ENCODE data around the gene ATP4B.

The ATP4B gene

DNA sequence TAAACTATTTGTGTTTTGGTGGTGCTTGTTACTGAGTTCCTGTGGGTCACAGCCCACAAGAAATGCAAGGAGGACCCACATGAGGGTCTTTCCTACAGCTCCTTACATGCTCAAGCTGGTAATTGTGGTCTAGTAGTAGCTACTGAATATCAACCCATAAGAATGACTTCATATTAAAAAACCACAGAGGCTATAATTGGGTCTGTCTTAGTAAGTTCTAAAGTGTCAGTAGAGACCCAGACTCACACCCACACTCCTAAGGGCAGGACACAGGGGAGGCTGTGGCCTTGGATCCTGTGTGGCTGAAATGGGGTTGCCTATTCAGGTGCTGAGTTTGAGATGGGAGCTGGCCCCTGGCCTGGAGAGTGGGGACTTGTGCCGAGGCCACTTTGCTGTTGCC is 53.8 kb downstream of the ATP4B start:
- no peak for DNase-seq (ENCODE audit: low read depth)
- no peak overlapping the region for H3K4me3 ChIP-seq (ENCODE audit: low read depth, low read length)
- no peak for TF ChIP-seq CTCF (IDR thresholded peaks at IDR 0.05; ENCODE audit: low read depth, low read length, missing control alignments)
- in situ Hi-C loops (cut with HindIII; ENCODE audit: low sequenced_read_pairs) = no loop called here

DNA sequence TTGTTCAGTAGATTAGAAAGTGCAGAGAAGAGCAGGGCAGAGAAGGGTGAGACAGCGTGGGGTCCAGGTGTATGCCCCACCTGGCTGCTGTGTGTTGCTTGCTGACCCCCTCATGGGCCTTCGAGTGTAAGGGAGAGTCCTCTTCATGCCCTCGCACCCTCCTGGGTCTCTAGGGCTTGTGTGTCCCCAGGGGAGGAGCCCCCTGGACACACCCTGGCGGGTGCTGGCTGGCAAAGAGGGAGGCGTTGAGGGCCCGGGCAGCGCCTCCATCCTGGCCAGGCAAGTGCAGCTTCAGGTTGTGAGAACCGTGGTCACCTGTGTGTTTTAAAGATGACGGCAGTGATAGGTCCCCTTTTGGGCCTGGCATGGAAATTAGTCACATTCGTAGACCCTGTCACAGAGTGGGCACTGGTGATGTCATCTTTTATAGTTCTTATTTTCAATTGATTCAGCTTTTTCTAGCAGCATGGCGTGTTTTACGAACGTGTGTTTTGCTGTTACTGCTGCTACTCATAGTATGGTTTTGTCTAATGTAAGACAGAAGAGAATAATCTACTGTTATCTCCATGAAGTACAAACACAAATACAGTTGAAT is 54.8 kb downstream of the ATP4B start:
- in situ Hi-C loops (cut with HindIII; ENCODE audit: low sequenced_read_pairs) = no loop called here
- no peak for TF ChIP-seq CTCF (IDR thresholded peaks at IDR 0.05; ENCODE audit: low read depth, low read length, missing control alignments)
- no peak for DNase-seq (ENCODE audit: low read depth)
- no peak overlapping the region for H3K4me3 ChIP-seq (ENCODE audit: low read depth, low read length)

DNA sequence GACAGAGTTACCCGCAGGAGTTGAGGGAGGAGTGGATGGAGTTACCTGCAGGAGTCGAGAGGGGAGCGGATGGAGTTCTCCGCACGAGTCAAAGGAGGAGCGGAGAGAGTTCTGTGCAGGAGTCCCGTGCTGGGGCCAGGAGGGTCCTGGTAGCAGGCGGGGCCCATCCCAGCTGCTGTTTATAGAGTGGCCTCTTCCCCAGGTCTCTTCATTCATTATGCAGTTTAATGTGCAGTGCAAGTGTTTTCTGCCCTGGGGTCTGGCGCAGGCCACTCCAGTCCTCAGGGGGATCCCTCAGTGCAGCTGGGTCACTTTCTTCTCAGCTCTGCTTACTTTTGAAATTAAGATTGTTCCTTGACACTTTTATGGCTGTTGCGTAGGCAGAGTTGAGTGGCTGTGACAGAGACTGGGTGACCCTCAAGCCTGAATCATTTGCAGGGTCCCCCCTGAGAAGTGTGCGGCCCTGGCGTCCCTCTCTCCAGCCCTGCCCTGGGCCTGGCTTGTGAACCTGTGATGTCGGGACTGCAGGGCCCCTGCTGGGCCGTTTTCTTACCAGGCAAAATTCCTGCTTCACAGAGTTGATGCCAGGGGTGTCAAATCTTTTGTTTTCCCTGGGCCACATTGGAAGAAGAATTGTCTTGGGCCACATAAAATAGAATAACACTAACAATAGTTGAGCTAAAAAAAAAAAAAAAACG is 55.6 kb downstream of the ATP4B start:
- in situ Hi-C loops (cut with HindIII; ENCODE audit: low sequenced_read_pairs) = no loop called here
- H3K4me3 ChIP-seq (ENCODE audit: low read depth, low read length) = no peak overlapping the region
- no peak for DNase-seq (ENCODE audit: low read depth)
- no peak for TF ChIP-seq CTCF (IDR thresholded peaks at IDR 0.05; ENCODE audit: low read depth, low read length, missing control alignments)

DNA sequence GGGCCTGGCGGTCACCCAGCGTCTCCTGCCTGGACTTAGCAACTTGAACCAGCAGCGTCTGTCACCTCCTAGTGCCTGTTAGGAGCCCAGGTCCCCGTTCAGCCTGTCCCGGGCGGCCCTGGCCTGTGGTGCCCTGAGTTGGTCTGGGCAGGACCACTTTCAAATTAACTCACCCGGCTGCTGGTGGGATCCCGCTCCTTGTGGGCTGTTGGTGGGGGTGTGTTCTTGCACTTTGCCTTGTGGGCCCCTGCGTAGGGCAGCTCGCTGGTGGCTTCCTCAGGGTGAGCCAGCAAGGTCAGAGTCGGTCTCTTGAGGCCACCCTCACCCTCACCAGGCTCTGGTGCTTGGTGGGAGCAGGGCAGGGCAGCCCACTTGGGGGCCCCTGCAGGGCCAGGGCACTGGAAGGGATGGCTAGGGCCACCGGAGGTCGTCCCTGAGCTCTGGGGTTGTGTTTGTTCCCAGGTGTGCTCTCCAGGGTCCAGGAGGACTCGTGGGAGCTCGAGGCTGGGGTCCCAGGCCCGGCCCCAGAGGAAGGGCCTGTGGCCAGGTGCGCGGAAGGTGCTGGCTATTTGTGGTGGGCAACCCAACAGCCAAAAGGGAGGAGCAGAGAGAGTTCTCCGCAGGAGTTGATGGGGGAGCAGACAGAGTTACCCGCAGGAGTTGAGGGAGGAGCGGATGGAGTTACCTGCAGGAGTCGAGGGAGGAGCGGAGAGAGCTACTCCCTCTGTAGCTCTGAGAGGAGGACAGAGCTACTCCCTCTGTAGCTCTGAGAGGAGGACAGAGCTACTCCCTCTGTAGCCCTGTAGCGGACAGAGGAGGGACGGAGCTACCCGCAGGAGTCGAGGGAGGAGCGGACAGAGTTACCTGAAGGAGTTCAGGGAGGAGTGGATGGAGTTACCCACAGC is 56.6 kb downstream of the ATP4B start:
- DNase-seq (ENCODE audit: low read depth) = no peak
- H3K4me3 ChIP-seq (ENCODE audit: low read depth, low read length) = no peak overlapping the region
- no peak for TF ChIP-seq CTCF (IDR thresholded peaks at IDR 0.05; ENCODE audit: low read depth, low read length, missing control alignments)
- in situ Hi-C loops (cut with HindIII; ENCODE audit: low sequenced_read_pairs) = no loop called here

DNA sequence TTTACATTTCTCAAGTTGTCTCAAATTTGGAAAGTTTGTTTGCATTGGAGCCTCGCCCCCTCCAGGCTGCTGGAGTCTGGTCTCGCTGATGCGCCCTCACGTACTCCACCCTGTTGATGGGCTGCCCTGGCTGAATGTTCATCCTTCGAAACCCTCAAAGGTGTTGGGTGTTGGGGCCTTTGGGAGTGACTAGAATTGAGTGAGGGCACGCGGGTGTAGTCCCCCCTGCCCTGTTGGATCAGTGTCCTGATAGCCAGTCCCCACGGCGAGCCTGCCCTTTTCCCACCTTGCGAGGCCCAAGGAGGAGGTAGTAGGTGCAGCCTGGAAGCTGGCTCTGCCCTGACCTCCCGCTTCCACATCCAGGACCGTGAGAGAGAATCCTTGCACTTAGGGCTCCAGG is 58.6 kb downstream of the ATP4B start:
- in situ Hi-C loops (cut with HindIII; ENCODE audit: low sequenced_read_pairs) = no loop called here
- no peak overlapping the region for H3K4me3 ChIP-seq (ENCODE audit: low read depth, low read length)
- no peak for TF ChIP-seq CTCF (IDR thresholded peaks at IDR 0.05; ENCODE audit: low read depth, low read length, missing control alignments)
- no peak for DNase-seq (ENCODE audit: low read depth)

Data from astrocyte of the cerebellum (primary cell).